GM19043 (cell line): ENCODE measurements around the gene PFKFB3.
"Not testable (repeated sequence)": the region's sequence is repeated elsewhere in the genome, so short reads cannot be mapped to it uniquely, and the experiment has no call there.

Experiments
- ATAC-seq: cut with Tn5 transposase; IDR thresholded peaks from one replicate; pipeline ENCODE4 v1.9.1; 2021; ENCODE audit warnings: low read depth; ENCODE audit not compliant: unreplicated experiment

Gene PFKFB3

DNA sequence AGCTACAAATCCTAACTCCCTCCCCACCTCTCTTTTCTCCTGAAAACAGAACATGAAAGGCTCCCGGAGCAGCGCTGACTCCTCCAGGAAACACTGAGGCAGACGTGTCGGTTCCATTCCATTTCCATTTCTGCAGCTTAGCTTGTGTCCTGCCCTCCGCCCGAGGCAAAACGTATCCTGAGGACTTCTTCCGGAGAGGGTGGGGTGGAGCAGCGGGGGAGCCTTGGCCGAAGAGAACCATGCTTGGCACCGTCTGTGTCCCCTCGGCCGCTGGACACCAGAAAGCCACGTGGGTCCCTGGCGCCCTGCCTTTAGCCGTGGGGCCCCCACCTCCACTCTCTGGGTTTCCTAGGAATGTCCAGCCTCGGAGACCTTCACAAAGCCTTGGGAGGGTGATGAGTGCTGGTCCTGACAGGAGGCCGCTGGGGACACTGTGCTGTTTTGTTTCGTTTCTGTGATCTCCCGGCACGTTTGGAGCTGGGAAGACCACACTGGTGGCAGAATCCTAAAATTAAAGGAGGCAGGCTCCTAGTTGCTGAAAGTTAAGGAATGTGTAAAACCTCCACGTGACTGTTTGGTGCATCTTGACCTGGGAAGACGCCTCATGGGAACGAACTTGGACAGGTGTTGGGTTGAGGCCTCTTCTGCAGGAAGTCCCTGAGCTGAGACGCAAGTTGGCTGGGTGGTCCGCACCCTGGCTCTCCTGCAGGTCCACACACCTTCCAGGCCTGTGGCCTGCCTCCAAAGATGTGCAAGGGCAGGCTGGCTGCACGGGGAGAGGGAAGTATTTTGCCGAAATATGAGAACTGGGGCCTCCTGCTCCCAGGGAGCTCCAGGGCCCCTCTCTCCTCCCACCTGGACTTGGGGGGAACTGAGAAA, 30.4 kb downstream of the PFKFB3 start:
- no peak for ATAC-seq

GRCh38 chr10:6233725-6234277, 31.1 kb downstream of the PFKFB3 start:
- ATAC-seq: no peak

DNA sequence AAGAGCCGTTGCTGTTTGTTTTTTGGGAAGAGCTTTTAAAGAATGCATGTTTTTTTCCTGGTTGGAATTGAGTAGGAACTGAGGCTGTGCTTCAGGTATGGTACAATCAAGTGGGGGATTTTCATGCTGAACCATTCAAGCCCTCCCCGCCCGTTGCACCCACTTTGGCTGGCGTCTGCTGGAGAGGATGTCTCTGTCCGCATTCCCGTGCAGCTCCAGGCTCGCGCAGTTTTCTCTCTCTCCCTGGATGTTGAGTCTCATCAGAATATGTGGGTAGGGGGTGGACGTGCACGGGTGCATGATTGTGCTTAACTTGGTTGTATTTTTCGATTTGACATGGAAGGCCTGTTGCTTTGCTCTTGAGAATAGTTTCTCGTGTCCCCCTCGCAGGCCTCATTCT, 31.6 kb downstream of the PFKFB3 start:
- ATAC-seq: no peak

GRCh38 chr10:6236349-6237198, 33.8 kb downstream of the PFKFB3 start:
- ATAC-seq: no peak

GRCh38 chr10:6237199-6237530, 34.4 kb downstream of the PFKFB3 start:
- ATAC-seq: no peak

- not testable (repeated sequence) for ATAC-seq
Measured at GRCh38 chr10:6238587-6239212, 36.0 kb downstream of the PFKFB3 start.

DNA sequence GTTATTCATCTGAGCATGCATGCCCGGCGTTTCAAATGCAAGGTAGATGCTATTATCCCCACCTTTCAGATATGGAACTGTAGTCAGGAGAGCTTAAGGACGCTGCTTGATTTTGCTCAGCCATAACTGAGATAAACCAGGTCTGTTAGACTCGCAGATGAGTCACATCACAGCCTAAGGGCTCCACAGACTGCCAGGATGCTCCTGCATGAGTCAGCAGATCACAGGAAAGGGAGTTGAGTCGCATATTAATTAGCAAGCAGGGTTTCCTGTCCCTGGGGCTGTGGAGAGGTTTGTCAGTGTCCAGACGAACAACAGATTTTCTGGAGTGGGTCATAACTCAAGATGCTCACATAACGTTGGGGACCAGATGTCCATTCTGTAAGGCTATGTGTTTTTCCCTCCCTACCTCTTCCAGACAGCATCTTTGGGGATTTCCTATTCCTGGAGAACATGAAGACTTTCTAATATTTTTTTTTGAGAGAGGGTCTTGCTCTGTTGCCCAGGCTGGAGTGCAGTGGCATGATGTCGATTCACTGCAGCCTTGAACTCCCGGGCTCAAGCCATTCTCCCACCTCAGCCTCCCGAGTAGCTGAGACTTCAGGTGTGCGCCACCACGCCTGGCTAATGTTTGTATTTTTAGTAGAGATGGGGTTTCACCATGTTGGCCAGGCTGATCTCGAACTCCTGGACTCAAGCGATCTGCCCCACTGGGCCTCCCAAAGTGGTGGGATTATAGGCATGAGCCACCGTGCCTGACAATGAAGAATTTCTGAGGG, 36.7 kb downstream of the PFKFB3 start:
- ATAC-seq: peak; percentile 71

DNA sequence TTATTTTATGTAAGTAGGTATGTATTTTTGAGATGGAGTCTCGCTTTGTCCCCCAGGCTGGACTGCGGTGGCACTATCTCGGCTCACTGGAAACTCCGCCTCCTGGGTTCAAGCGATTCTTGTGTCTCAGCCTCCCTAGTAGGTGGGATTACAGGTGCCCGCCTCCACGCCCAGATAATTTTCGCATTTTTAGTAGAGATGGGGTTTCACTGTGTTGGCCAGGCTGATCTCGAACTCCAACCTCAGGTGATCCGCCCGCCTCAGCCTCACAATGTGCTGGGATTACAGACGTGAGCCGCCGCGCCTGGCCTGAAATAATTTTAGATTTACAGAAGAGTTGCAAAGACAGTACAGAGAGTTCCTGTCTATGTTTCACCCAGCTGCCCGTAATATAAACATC, 37.5 kb downstream of the PFKFB3 start:
- no peak for ATAC-seq

- no peak for ATAC-seq
Measured at GRCh38 chr10:6242089-6242488, 39.4 kb downstream of the PFKFB3 start.

DNA sequence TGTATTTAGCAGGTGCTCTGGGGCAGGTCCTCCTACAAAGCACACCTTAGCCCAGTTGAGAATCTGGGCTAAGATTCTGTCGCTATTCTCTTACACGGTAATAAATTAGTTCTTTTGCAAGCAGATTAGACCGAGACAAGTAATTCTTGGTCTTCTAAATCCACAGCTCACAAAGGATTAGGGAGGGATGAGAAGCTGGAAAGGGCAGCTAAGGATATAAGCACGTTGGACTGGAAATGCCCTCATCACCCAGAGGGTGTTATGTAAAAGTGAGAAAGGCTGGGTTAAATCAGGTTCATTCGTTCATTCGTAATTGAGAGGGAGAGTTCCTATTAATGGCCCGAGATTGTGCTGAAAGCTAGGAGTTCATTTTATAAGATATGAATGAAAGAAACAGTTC, 41.8 kb downstream of the PFKFB3 start:
- no peak for ATAC-seq

GRCh38 chr10:6247041-6247712, 44.4 kb downstream of the PFKFB3 start:
- ATAC-seq: no peak

- not testable (repeated sequence) for ATAC-seq
Measured at GRCh38 chr10:6248908-6249307, 46.2 kb downstream of the PFKFB3 start.

- no peak for ATAC-seq
Measured at GRCh38 chr10:6249698-6250097, 47.0 kb downstream of the PFKFB3 start.

DNA sequence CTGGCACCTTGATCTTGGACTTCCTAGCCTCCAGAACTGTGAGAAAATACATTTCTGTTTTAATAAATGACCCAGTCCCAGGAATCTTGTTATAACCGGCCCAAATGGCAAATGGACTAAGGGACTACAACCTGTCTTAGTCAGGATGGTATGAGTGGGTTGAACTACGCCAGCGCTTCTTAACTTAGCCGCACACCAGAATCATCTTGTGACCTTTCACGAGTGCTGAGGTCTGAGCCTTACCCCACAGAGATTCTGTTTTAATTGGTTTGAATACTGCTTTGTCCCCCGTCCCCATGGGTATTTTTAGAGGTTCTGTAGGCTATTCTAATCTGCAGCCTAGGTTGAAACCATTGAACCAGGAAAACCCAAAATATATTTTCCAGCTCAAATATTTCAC, 48.0 kb downstream of the PFKFB3 start:
- no peak for ATAC-seq

- no peak for ATAC-seq
Measured at GRCh38 chr10:6254201-6254600, 51.5 kb downstream of the PFKFB3 start.

DNA sequence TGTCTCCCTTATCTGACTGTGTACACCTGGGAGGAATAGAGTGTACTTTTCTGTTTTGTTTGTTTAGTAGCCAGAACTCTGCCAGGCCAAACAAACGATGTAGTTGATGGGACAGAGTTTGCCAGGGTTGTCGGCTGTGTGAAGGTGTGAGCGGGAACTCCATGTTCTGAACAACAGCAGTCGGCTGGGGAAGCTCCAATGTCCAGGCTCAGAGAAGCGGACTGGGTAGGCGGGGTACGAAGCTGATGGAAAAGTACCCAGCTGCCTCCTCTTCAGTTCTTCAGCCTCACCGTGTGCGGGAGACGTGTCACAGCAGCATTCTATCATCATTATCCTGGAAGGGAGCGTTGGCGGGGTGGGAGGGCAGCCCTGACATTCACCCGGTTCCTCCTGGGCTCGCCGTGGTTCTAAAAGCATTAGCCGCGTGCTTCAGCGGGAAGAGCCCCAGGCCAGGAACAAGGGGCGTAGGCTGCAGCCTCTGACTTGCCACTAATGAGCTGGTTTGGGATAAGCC, 52.9 kb downstream of the PFKFB3 start:
- ATAC-seq: no peak

- ATAC-seq: no peak
Measured at GRCh38 chr10:6256439-6256838, 53.7 kb downstream of the PFKFB3 start.

- ATAC-seq: no peak
Measured at GRCh38 chr10:6259153-6259552, 56.4 kb downstream of the PFKFB3 start.

GRCh38 chr10:6260843-6261242, 58.1 kb downstream of the PFKFB3 start:
- no peak for ATAC-seq
